ENCODE results near the gene RSRC2.

- TF ChIP-seq, protein P1, sequence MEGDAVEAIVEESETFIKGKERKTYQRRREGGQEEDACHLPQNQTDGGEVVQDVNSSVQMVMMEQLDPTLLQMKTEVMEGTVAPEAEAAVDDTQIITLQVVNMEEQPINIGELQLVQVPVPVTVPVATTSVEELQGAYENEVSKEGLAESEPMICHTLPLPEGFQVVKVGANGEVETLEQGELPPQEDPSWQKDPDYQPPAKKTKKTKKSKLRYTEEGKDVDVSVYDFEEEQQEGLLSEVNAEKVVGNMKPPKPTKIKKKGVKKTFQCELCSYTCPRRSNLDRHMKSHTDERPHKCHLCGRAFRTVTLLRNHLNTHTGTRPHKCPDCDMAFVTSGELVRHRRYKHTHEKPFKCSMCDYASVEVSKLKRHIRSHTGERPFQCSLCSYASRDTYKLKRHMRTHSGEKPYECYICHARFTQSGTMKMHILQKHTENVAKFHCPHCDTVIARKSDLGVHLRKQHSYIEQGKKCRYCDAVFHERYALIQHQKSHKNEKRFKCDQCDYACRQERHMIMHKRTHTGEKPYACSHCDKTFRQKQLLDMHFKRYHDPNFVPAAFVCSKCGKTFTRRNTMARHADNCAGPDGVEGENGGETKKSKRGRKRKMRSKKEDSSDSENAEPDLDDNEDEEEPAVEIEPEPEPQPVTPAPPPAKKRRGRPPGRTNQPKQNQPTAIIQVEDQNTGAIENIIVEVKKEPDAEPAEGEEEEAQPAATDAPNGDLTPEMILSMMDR (IDR thresholded peaks at IDR 0.05 in 4 of 5, conservative IDR thresholded peaks at IDR 0.05 in 1 of 5): no peak
- no peak for TF ChIP-seq POLR2A (IDR thresholded peaks at IDR 0.05)
Measured at GRCh38 chr12:122474324-122474716, 52.4 kb downstream of the RSRC2 start.
